ENCODE measurements around the gene EXOC5.

Gene EXOC5

DNA sequence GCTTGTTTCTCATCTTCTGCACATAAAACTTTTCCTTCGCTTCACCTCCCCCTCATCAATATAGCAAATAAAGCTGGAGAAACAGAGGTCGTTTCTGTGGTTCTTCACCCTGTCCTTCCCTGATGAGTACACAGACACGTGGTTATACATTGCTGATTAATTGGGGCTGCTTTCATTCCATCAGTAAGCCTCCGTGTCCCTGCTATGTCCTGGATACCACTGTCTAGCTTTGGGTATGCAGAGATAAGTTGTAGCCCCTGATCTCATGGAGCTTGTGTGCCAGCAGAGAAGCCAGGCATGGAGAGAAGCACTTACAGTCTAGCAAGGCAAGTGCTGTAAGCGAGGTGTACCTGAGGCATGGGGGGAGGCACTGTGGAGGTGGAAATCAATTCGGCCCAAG is 108.4 kb downstream of the EXOC5 start:
- H2AFZ ChIP-seq (ENCODE audit: low read depth, low read length), result no peak overlapping the region
- no peak overlapping the region for H3K27ac ChIP-seq (ENCODE audit: low read length)
- H3K4me2 ChIP-seq (ENCODE audit: insufficient read depth, low read length), result no peak overlapping the region
- ATAC-seq (ENCODE audit: insufficient read depth, low read depth) (no peak), DNase-seq (no peak)
- no peak overlapping the region for H3K9ac ChIP-seq (ENCODE audit: low read depth, low read length)
- H3K36me3 ChIP-seq (ENCODE audit: insufficient read depth, low read length), result no peaks in the 10 kb centered on the region
- H3K4me1 ChIP-seq (ENCODE audit: insufficient read depth, low read length), result no peaks in the 10 kb centered on the region
- no peaks in the 10 kb centered on the region for H3K9me3 ChIP-seq (ENCODE audit: insufficient read depth, low read length, severe bottlenecking)
- H3K79me2 ChIP-seq (ENCODE audit: insufficient read depth, low read length), result no peaks in the 10 kb centered on the region
- TF ChIP-seq EZH2 (IDR thresholded peaks at IDR 0.05; ENCODE audit: borderline replicate concordance, low read depth, low read length, severe bottlenecking), result no peak
- TF ChIP-seq, protein P1, sequence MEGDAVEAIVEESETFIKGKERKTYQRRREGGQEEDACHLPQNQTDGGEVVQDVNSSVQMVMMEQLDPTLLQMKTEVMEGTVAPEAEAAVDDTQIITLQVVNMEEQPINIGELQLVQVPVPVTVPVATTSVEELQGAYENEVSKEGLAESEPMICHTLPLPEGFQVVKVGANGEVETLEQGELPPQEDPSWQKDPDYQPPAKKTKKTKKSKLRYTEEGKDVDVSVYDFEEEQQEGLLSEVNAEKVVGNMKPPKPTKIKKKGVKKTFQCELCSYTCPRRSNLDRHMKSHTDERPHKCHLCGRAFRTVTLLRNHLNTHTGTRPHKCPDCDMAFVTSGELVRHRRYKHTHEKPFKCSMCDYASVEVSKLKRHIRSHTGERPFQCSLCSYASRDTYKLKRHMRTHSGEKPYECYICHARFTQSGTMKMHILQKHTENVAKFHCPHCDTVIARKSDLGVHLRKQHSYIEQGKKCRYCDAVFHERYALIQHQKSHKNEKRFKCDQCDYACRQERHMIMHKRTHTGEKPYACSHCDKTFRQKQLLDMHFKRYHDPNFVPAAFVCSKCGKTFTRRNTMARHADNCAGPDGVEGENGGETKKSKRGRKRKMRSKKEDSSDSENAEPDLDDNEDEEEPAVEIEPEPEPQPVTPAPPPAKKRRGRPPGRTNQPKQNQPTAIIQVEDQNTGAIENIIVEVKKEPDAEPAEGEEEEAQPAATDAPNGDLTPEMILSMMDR (IDR thresholded peaks at IDR 0.05; ENCODE audit: borderline replicate concordance, extremely low read depth, low read length, poor library complexity, severe bottlenecking), result no peak
- peaks cover 26% of the 10 kb centered on the region for H3K27me3 ChIP-seq (ENCODE audit: insufficient read depth, low read length, poor library complexity)
- no peak overlapping the region for H3K4me3 ChIP-seq (ENCODE audit: low read depth in 1 of 2, low read length in 2 of 2)
- no peaks in the 10 kb centered on the region for H4K20me1 ChIP-seq (ENCODE audit: insufficient read depth, low read length)

DNA sequence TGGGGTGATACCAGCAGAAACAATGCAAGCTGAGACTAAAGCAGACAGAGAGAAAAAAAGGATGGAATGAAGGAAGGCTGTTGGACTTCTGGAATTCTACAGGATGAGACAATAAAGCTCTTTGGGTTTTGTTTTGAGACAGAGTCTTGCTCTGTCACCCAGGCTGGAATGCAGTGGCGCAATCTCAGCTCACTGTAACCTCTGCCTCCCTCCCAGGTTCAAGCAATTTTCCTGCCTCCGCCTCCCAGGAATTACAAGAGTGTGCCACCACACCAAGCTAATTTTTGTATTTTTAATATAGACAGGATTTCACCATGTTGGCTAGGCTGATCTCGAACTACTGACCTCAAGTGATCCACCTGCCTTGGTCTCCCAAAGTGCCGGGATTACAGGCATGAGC is 115.4 kb downstream of the EXOC5 start:
- DNase-seq, result no peak
- H3K27me3 ChIP-seq (ENCODE audit: insufficient read depth, low read length, poor library complexity), result peaks cover 16% of the 10 kb centered on the region
- no peak overlapping the region for H3K27ac ChIP-seq (ENCODE audit: low read length)
- no peak overlapping the region for H2AFZ ChIP-seq (ENCODE audit: low read depth, low read length)
- TF ChIP-seq EZH2 (IDR thresholded peaks at IDR 0.05; ENCODE audit: borderline replicate concordance, low read depth, low read length, severe bottlenecking), result no peak
- TF ChIP-seq, protein P1 (IDR thresholded peaks at IDR 0.05; ENCODE audit: borderline replicate concordance, extremely low read depth, low read length, poor library complexity, severe bottlenecking), result no peak
- H3K4me1 ChIP-seq (ENCODE audit: insufficient read depth, low read length), result no peaks in the 10 kb centered on the region
- H3K4me2 ChIP-seq (ENCODE audit: insufficient read depth, low read length), result no peak overlapping the region
- H3K9ac ChIP-seq (ENCODE audit: low read depth, low read length), result no peak overlapping the region
- H4K20me1 ChIP-seq (ENCODE audit: insufficient read depth, low read length), result no peaks in the 10 kb centered on the region
- no peaks in the 10 kb centered on the region for H3K9me3 ChIP-seq (ENCODE audit: insufficient read depth, low read length, severe bottlenecking)
- no peak for ATAC-seq (ENCODE audit: insufficient read depth, low read depth)
- no peak overlapping the region for H3K4me3 ChIP-seq (ENCODE audit: low read depth in 1 of 2, low read length in 2 of 2)
- no peaks in the 10 kb centered on the region for H3K36me3 ChIP-seq (ENCODE audit: insufficient read depth, low read length)
- no peaks in the 10 kb centered on the region for H3K79me2 ChIP-seq (ENCODE audit: insufficient read depth, low read length)

All from DND-41 (cell line).